Measurements from ENCODE around the gene BCAM. TPM values are rescaled to one million over a fixed set of nuclear protein-coding genes. Genes with fewer than 3 reads are reported as not detected.
A peak's percentile ranks its signal among the peaks of the same experiment; 100 is the strongest.

The BCAM gene
- total RNA-seq, 2 experiments from 2014 or later, result not detected

DNA sequence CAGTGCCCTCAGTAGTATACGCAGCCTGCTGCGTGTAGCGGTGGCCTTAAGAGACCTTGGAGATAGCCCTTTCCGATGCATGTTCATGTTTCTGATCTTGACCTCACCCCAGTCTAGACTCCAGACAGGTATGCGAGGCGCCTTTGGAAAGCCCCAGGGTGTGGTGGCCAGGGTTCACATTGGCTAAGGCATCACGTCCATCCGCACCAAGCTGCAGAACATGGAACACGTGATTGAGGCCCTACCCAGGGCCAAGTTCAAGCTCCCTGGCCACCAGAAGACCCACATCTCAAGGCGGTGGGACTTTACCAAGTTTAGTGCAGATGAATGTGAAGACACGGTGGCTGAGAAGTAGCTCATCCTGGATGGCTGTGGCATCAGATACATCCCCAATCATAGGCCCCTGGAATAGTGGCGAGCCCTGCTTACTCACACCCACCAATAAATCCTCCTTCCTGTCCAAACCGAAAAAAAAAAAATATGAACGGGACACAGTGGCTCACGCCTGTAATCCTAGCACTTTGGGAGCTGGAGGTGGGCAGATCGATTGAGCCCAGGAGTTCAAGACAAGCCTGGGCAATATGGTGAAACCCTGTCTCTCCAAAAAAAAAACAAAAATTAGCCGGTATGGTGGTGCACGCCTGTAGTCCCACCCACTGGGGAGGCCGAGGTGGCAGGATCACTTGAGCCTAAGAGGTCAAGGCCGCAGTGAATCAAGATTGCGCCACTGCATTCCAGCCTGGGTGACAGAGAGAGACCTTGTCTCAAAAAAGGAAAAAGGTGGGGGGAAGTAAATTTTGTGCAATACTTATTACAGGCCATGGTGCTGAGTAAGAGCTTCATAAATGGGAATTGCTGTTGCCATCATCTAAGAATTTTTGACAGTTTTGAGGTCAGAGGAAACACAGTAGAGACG, 43.6 kb upstream of the BCAM start:
- ATAC-seq (ENCODE audit: poor library complexity), result no peak
- H3K27me3 Mint-ChIP-seq, result no peaks in the 10 kb centered on the region
- Histone ChIP-seq H3K4me1 (ENCODE audit: insufficient read depth, low read length) (peaks cover 33% of the 10 kb centered on the region), H3K4me3 (ENCODE audit: low read length) (no peak overlapping the region), H3K27ac (ENCODE audit: low read depth in 1 of 2, low read length in 2 of 2) (no peak overlapping the region), H3K36me3 (ENCODE audit: insufficient read depth, low read length) (peaks cover 2% of the 10 kb centered on the region), H3K9me3 (ENCODE audit: control insufficient read depth in 1 of 2, insufficient read depth in 1 of 2, low read length in 2 of 2) (no peaks in the 10 kb centered on the region), H3K27me3 (ENCODE audit: control insufficient read depth in 1 of 2, insufficient read depth in 2 of 2, low read length in 2 of 2) (no peaks in the 10 kb centered on the region)
- intact Hi-C loops (cut with DNase I, micrococcal nuclease), result no loop called here
- H3K4me1 Mint-ChIP-seq (ENCODE audit: low read depth), result peaks cover 31% of the 10 kb centered on the region
- no peak overlapping the region for H3K4me3 Mint-ChIP-seq
- H3K27ac Mint-ChIP-seq, result no peak overlapping the region
- TF ChIP-seq, protein P1, sequence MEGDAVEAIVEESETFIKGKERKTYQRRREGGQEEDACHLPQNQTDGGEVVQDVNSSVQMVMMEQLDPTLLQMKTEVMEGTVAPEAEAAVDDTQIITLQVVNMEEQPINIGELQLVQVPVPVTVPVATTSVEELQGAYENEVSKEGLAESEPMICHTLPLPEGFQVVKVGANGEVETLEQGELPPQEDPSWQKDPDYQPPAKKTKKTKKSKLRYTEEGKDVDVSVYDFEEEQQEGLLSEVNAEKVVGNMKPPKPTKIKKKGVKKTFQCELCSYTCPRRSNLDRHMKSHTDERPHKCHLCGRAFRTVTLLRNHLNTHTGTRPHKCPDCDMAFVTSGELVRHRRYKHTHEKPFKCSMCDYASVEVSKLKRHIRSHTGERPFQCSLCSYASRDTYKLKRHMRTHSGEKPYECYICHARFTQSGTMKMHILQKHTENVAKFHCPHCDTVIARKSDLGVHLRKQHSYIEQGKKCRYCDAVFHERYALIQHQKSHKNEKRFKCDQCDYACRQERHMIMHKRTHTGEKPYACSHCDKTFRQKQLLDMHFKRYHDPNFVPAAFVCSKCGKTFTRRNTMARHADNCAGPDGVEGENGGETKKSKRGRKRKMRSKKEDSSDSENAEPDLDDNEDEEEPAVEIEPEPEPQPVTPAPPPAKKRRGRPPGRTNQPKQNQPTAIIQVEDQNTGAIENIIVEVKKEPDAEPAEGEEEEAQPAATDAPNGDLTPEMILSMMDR (IDR thresholded peaks at IDR 0.05), result no peak
- peak in 2 of 14 experiments; percentile 52 to 66 for DNase-seq
- peaks cover 9% of the 10 kb centered on the region for H3K36me3 Mint-ChIP-seq (ENCODE audit: low read depth)
- ChIA-PET CTCF (interaction anchor here (1.1 to 10.7 kb wide), 2 partner anchors 41 to 76 kb away, joined by 3 to 325 read pairs; no protein-coding TSS in a partner anchor), POLR2A (no interaction called here)
- no peaks in the 10 kb centered on the region for H3K9me3 Mint-ChIP-seq

DNA sequence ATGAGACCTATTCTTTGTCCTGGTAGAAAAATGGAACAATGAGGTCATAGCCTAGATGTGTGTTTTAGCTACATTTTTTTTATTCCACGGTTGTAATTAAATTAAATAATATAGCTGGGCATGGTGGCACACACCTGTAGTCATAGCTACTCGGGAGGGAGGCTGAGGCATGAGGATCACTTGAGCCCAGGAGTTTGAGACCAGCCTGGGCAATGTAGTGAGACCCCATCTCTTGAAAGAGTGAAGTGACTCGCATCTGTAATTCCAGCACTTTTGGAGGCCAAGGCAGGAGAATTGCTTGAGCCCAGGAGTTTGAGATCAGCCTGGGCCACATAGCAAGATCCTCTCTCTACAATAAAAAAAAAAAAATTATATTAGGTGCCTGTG, 43.0 kb upstream of the BCAM start:
- ChIA-PET POLR2A (no interaction called here), CTCF (interaction anchor here (1.1 to 10.7 kb wide), 2 partner anchors 42 to 76 kb away, joined by 3 to 325 read pairs; no protein-coding TSS in a partner anchor)
- TF ChIP-seq, protein P1 (IDR thresholded peaks at IDR 0.05), result no peak
- Histone ChIP-seq H3K36me3 (ENCODE audit: insufficient read depth, low read length) (no peaks in the 10 kb centered on the region), H3K4me1 (ENCODE audit: insufficient read depth, low read length) (peaks cover 32% of the 10 kb centered on the region), H3K27me3 (ENCODE audit: control insufficient read depth in 1 of 2, insufficient read depth in 2 of 2, low read length in 2 of 2) (no peaks in the 10 kb centered on the region), H3K9me3 (ENCODE audit: control insufficient read depth in 1 of 2, insufficient read depth in 1 of 2, low read length in 2 of 2) (no peaks in the 10 kb centered on the region), H3K27ac (ENCODE audit: low read depth in 1 of 2, low read length in 2 of 2) (no peak overlapping the region), H3K4me3 (ENCODE audit: low read length) (no peak overlapping the region)
- peaks cover 3% of the 10 kb centered on the region for H3K36me3 Mint-ChIP-seq (ENCODE audit: low read depth)
- ATAC-seq (ENCODE audit: poor library complexity), result no peak
- no peaks in the 10 kb centered on the region for H3K27me3 Mint-ChIP-seq
- no peaks in the 10 kb centered on the region for H3K9me3 Mint-ChIP-seq
- no peak for DNase-seq
- H3K27ac Mint-ChIP-seq, result no peak overlapping the region
- H3K4me1 Mint-ChIP-seq (ENCODE audit: low read depth), result peaks cover 31% of the 10 kb centered on the region
- no peak overlapping the region for H3K4me3 Mint-ChIP-seq
- intact Hi-C loops (cut with DNase I, micrococcal nuclease), result no loop called here

DNA sequence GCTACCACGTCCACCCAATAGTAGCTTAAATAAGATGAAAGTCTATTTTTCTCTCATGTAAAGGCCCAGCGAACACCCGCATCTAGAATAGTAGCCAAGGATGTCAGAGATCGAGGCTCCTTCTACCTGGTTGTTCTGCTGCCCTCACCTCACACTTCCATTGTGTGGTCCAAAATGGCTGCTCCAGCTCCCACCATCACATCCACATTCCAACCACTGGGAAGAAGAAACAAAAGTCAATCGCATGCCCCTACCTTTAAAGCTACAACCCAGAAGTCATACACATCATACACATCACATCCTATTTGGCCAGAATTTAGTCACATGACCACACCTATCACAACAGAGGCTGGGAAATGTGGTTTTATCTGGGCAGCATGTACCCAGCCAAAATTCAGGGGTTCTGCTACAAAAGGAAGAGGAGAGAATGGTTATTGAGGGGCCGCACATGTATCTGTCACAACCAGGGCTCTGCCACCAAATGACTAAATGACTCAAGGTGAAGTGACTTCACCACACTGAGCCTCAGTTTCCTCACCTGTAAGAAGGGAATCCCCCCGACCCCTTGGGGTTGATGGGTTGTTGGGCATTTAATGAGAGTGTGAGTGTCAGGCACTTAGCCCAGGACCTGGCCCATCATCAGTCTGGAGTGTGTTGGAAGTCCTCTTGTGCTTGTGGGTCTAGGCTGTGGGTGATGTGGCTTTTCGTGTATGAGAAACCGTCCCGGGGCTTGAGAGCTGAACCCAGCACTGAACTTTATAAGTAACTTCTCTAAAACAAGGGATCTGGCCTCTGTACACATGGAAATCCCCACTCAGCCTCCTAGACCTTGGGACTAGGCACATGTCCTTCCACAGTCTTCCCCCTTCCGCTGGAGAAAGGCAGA, 41.4 kb upstream of the BCAM start:
- TF ChIP-seq, protein P1 (IDR thresholded peaks at IDR 0.05), result no peak
- Mint-ChIP-seq H3K27ac (no peak overlapping the region), H3K9me3 (no peaks in the 10 kb centered on the region), H3K4me1 (ENCODE audit: low read depth) (peaks cover 25% of the 10 kb centered on the region), H3K27me3 (no peaks in the 10 kb centered on the region), H3K4me3 (no peak overlapping the region), H3K36me3 (ENCODE audit: low read depth) (no peaks in the 10 kb centered on the region)
- intact Hi-C loops (cut with DNase I, micrococcal nuclease), result loop anchor here in 1 of 2 experiments (2.0 kb wide), 1 partner anchor 13 kb away; no protein-coding TSS in a partner anchor
- CTCF ChIA-PET, result interaction anchor here (1.3 to 10.7 kb wide), 2 partner anchors 18 to 43 kb away, joined by 4 to 325 read pairs; no protein-coding TSS in a partner anchor
- H3K4me1 ChIP-seq (ENCODE audit: insufficient read depth, low read length), result peaks cover 29% of the 10 kb centered on the region
- H3K36me3 ChIP-seq (ENCODE audit: insufficient read depth, low read length), result no peaks in the 10 kb centered on the region
- POLR2A ChIA-PET, result interaction anchor here (1.4 kb wide), 1 partner anchor 1304 kb away, joined by 3 read pairs; no protein-coding TSS in a partner anchor
- H3K27me3 ChIP-seq (ENCODE audit: control insufficient read depth in 1 of 2, insufficient read depth in 2 of 2, low read length in 2 of 2), result no peaks in the 10 kb centered on the region
- no peak overlapping the region for H3K4me3 ChIP-seq (ENCODE audit: low read length)
- DNase-seq, result peak in 2 of 14 experiments; percentile 53 to 66
- H3K27ac ChIP-seq (ENCODE audit: low read depth in 1 of 2, low read length in 2 of 2), result no peak overlapping the region
- ATAC-seq (ENCODE audit: poor library complexity), result no peak
- no peaks in the 10 kb centered on the region for H3K9me3 ChIP-seq (ENCODE audit: control insufficient read depth in 1 of 2, insufficient read depth in 1 of 2, low read length in 2 of 2)
